ENCODE results near the gene KRTAP25-1.

GRCh38 chr21:30249936-30250335, 39.4 kb downstream of the KRTAP25-1 start:
- TF ChIP-seq POLR2A (IDR thresholded peaks at IDR 0.05) (no peak), CTCF (IDR thresholded peaks at IDR 0.05) (no peak)

Data from right lobe of liver (tissue), 4 donors.